HG02763 (cell line): ENCODE measurements around the gene TBC1D19.
"Not testable (repeated sequence)": the region's sequence is repeated elsewhere in the genome, so short reads cannot be mapped to it uniquely, and the experiment has no call there.

Experiments
- ATAC-seq: cut with Tn5 transposase; IDR thresholded peaks from one replicate; pipeline ENCODE4 v1.9.1; 2021; ENCODE audit warnings: mild to moderate bottlenecking, moderate library complexity; ENCODE audit not compliant: unreplicated experiment

Gene TBC1D19

GRCh38 chr4:26583865-26584652 lies at the start of gene TBC1D19:
TBC1D19 (plus strand) TSS chr4:26584084; CDS start chr4:26584194, 110 bp downstream.
- ATAC-seq, result peak; percentile 100

- no peak for ATAC-seq
These were observed 40.9 kb upstream of the TBC1D19 start for GRCh38 chr4:26542991-26543390.

GRCh38 chr4:26544421-26544820 lies 39.5 kb upstream of the TBC1D19 start:
- ATAC-seq, result no peak

- not testable (repeated sequence) for ATAC-seq
These were observed 35.5 kb upstream of the TBC1D19 start for GRCh38 chr4:26548379-26548778.

- ATAC-seq, result no peak
These were observed 26.7 kb upstream of the TBC1D19 start for GRCh38 chr4:26557164-26557563.

GRCh38 chr4:26558166-26558895 lies 25.6 kb upstream of the TBC1D19 start:
- ATAC-seq, result no peak

- no peak for ATAC-seq
These were observed 17.8 kb upstream of the TBC1D19 start for GRCh38 chr4:26566133-26566532.

- ATAC-seq, result no peak
These were observed 15.4 kb upstream of the TBC1D19 start for GRCh38 chr4:26568446-26568994.

GRCh38 chr4:26570596-26570995 lies 13.3 kb upstream of the TBC1D19 start:
- ATAC-seq, result no peak

- no peak for ATAC-seq
These were observed 10.5 kb upstream of the TBC1D19 start for GRCh38 chr4:26573389-26573794.

- ATAC-seq, result no peak
These were observed 9.3 kb upstream of the TBC1D19 start for GRCh38 chr4:26574563-26574962.

GRCh38 chr4:26576231-26576739 lies 7.6 kb upstream of the TBC1D19 start:
- ATAC-seq, result no peak

- ATAC-seq, result no peak
These were observed 6.8 kb upstream of the TBC1D19 start for GRCh38 chr4:26577066-26577465.

GRCh38 chr4:26579169-26579568 lies 4.7 kb upstream of the TBC1D19 start:
- no peak for ATAC-seq

- ATAC-seq, result not testable (repeated sequence)
These were observed 2.5 kb upstream of the TBC1D19 start for GRCh38 chr4:26581341-26581740.

GRCh38 chr4:26583538-26583864 lies 383 bp upstream of the TBC1D19 start:
- ATAC-seq, result peak; percentile 36

GRCh38 chr4:26584725-26585124 lies 841 bp downstream of the TBC1D19 start:
- ATAC-seq, result no peak

- no peak for ATAC-seq
These were observed 5.8 kb downstream of the TBC1D19 start for GRCh38 chr4:26589705-26590104.

- ATAC-seq, result no peak
These were observed 6.8 kb downstream of the TBC1D19 start for GRCh38 chr4:26590639-26591038.

GRCh38 chr4:26593557-26593956 lies 9.7 kb downstream of the TBC1D19 start:
- not testable (repeated sequence) for ATAC-seq

- no peak for ATAC-seq
These were observed 10.5 kb downstream of the TBC1D19 start for GRCh38 chr4:26594371-26594770.

GRCh38 chr4:26594778-26595177 lies 10.9 kb downstream of the TBC1D19 start:
- no peak for ATAC-seq
